ENCODE results near the gene RPL27A. TPM values are rescaled to one million over a fixed set of nuclear protein-coding genes. Genes with fewer than 3 reads are reported as not detected.

The RPL27A gene
- total and polyA plus RNA-seq, 8 donors, result 724 to 3,217 (median 2,615) TPM

GRCh38 chr11:8729837-8730696 lies 47.5 kb downstream of the RPL27A start:
- TF ChIP-seq CTCF (IDR thresholded peaks at IDR 0.05), result no peak
- no peak for ATAC-seq
- Histone ChIP-seq H3K36me3 (peaks cover 0 to 19% of the 10 kb centered on the region in 2 donors), H3K27me3 (no peaks in the 10 kb centered on the region), H3K4me1 (peaks cover 16 to 34% of the 10 kb centered on the region in 2 donors), H3K27ac (no peak overlapping the region), H3K9me3 (no peaks in the 10 kb centered on the region), H3K4me3 (no peak overlapping the region)
- no peak for DNase-seq
- intact Hi-C loops (cut with DNase I), result no loop called here

GRCh38 chr11:8730697-8731020 lies 48.1 kb downstream of the RPL27A start:
- no peak for ATAC-seq
- Histone ChIP-seq H3K36me3 (peaks cover 0 to 15% of the 10 kb centered on the region in 2 donors), H3K27me3 (no peaks in the 10 kb centered on the region), H3K4me1 (peaks cover 16 to 34% of the 10 kb centered on the region in 2 donors), H3K9me3 (no peaks in the 10 kb centered on the region), H3K27ac (no peak overlapping the region), H3K4me3 (no peak overlapping the region)
- intact Hi-C loops (cut with DNase I), result no loop called here
- DNase-seq, result no peak
- no peak for TF ChIP-seq CTCF (IDR thresholded peaks at IDR 0.05)

GRCh38 chr11:8731647-8732323 lies 49.2 kb downstream of the RPL27A start:
- no peak for ATAC-seq
- peak overlapping the region in 1 of 2 donors; percentile 7 for H3K27ac ChIP-seq
- intact Hi-C loops (cut with DNase I), result no loop called here
- TF ChIP-seq CTCF (IDR thresholded peaks at IDR 0.05), result no peak
- H3K9me3 ChIP-seq, result no peaks in the 10 kb centered on the region
- DNase-seq, result no peak
- H3K27me3 ChIP-seq, result no peaks in the 10 kb centered on the region
- H3K4me3 ChIP-seq, result no peak overlapping the region
- H3K36me3 ChIP-seq, result peaks cover 0 to 12% of the 10 kb centered on the region in 2 donors
- peaks cover 16 to 32% of the 10 kb centered on the region in 2 donors for H3K4me1 ChIP-seq

GRCh38 chr11:8732324-8732670 lies 49.7 kb downstream of the RPL27A start:
- Histone ChIP-seq H3K27me3 (no peaks in the 10 kb centered on the region), H3K36me3 (peaks cover 0 to 12% of the 10 kb centered on the region in 2 donors), H3K4me3 (no peak overlapping the region), H3K4me1 (peaks cover 16 to 27% of the 10 kb centered on the region in 2 donors), H3K9me3 (no peaks in the 10 kb centered on the region), H3K27ac (peak overlapping the region; percentile 7 to 40)
- no peak for TF ChIP-seq CTCF (IDR thresholded peaks at IDR 0.05)
- peak; percentile 35 for ATAC-seq
- no peak for DNase-seq
- intact Hi-C loops (cut with DNase I), result no loop called here

- peaks cover 16 to 23% of the 10 kb centered on the region in 2 donors for H3K4me1 ChIP-seq
- intact Hi-C loops (cut with DNase I), result no loop called here
- ATAC-seq (peak; percentile 68), DNase-seq (peak in 2 of 4 donors; percentile 60 to 79)
- no peaks in the 10 kb centered on the region for H3K9me3 ChIP-seq
- no peaks in the 10 kb centered on the region for H3K27me3 ChIP-seq
- peaks cover 0 to 12% of the 10 kb centered on the region in 2 donors for H3K36me3 ChIP-seq
- no peak overlapping the region for H3K4me3 ChIP-seq
- TF ChIP-seq CTCF (IDR thresholded peaks at IDR 0.05), result no peak
- H3K27ac ChIP-seq, result peak overlapping the region; percentile 7 to 40
Observed at GRCh38 chr11:8732748-8733241, 50.2 kb downstream of the RPL27A start.
